ENCODE measurements around the gene HCN2. TPM values are rescaled to one million over a fixed set of nuclear protein-coding genes. Genes with fewer than 3 reads are reported as not detected.
A peak's percentile ranks its signal among the peaks of the same experiment; 100 is the strongest.

Gene HCN2
- total RNA-seq, 1 experiment from 2014 or later = 0.04 TPM

GRCh38 chr19:571566-571974, 18.1 kb upstream of the HCN2 start:
- Histone ChIP-seq H3K9me2 (replicated peaks; ENCODE audit: low read length) (no peaks in the 10 kb centered on the region), H3K4me2 (ENCODE audit: low read length) (peak overlapping the region; percentile 86), H2AFZ (ENCODE audit: low read length) (peak overlapping the region; percentile 68), H3K79me2 (ENCODE audit: low read length) (peaks cover 41% of the 10 kb centered on the region), H3K27ac (ENCODE audit: low read length) (peak overlapping the region; percentile 44), H3K4me1 (ENCODE audit: insufficient read depth, low read length) (peaks cover 15% of the 10 kb centered on the region), H3K27me3 (ENCODE audit: low read length) (no peaks in the 10 kb centered on the region), H3F3A (ENCODE audit: low read length, unreplicated experiment) (no peaks in the 10 kb centered on the region), H3K9me3 (ENCODE audit: low read length) (no peaks in the 10 kb centered on the region), H3K36me3 (ENCODE audit: low read depth, low read length) (no peaks in the 10 kb centered on the region), H3K9ac (ENCODE audit: low read length) (peak overlapping the region; percentile 64), H4K20me1 (ENCODE audit: low read length) (peaks cover 30% of the 10 kb centered on the region), H3K4me3 (ENCODE audit: low read length) (peak overlapping the region; percentile 72)
- ATAC-seq (peak; percentile 21), DNase-seq (peak; percentile 56)
- intact Hi-C loops (cut with micrococcal nuclease) = loop anchor here (10.0 kb wide), 1 partner anchor 63 kb away; the partner anchor contains the start of genes FGF22 and POLRMT
- BruUV-seq (replicated peaks) = no TSS peak
- no peak for TF ChIP-seq EZH2 (IDR thresholded peaks at IDR 0.05; ENCODE audit: low read length, unreplicated experiment)
- no peak for TF ChIP-seq EZH2phosphoT487 (IDR thresholded peaks at IDR 0.05; ENCODE audit: borderline replicate concordance, low read length)
- no peak for TF ChIP-seq CTCF (conservative IDR thresholded peaks at IDR 0.05; ENCODE audit: low read depth, low read length)
- ChIA-PET CTCF (interaction anchor here (0.5 kb wide), 1 partner anchor 198 kb away, joined by 7 read pairs; no protein-coding TSS in a partner anchor), POLR2A (ENCODE audit: unreplicated experiment) (interaction anchor here (0.6 kb wide), 1 partner anchor 110 kb away, joined by 4 read pairs; no protein-coding TSS in a partner anchor)

- Histone ChIP-seq H3K27ac (ENCODE audit: low read length) (peak within 1 kb of the TSS; percentile 44), H3K4me3 (ENCODE audit: low read length) (peak within 1 kb of the TSS; percentile 93), H3K9me2 (replicated peaks; ENCODE audit: low read length) (no peaks in the 10 kb centered on the region), H4K20me1 (ENCODE audit: low read length) (peaks cover 36% of the 10 kb centered on the region), H3K36me3 (ENCODE audit: low read depth, low read length) (no peaks in the 10 kb centered on the region), H3K4me1 (ENCODE audit: insufficient read depth, low read length) (peaks cover 20% of the 10 kb centered on the region), H3K79me2 (ENCODE audit: low read length) (peaks cover 48% of the 10 kb centered on the region), H3K27me3 (ENCODE audit: low read length) (no peaks in the 10 kb centered on the region), H3K4me2 (ENCODE audit: low read length) (peak within 1 kb of the TSS; percentile 98), H2AFZ (ENCODE audit: low read length) (peak within 1 kb of the TSS; percentile 68), H3K9ac (ENCODE audit: low read length) (peak within 1 kb of the TSS; percentile 97), H3K9me3 (ENCODE audit: low read length) (no peaks in the 10 kb centered on the region), H3F3A (ENCODE audit: low read length, unreplicated experiment) (no peaks in the 10 kb centered on the region)
- ChIA-PET CTCF (no interaction called here), POLR2A (ENCODE audit: unreplicated experiment) (interaction anchor here (0.6 kb wide), 1 partner anchor 109 kb away, joined by 4 read pairs; no protein-coding TSS in a partner anchor)
- intact Hi-C loops (cut with micrococcal nuclease) = loop anchor here (10.0 kb wide), 1 partner anchor 63 kb away; the partner anchor contains the start of genes FGF22 and POLRMT
- DNase-seq (peak; percentile 95), ATAC-seq (peak; percentile 45)
- no TSS peak for BruUV-seq (replicated peaks)
- no peak for TF ChIP-seq EZH2phosphoT487 (IDR thresholded peaks at IDR 0.05; ENCODE audit: borderline replicate concordance, low read length)
- no peak for TF ChIP-seq CTCF (conservative IDR thresholded peaks at IDR 0.05; ENCODE audit: low read depth, low read length)
- TF ChIP-seq EZH2 (IDR thresholded peaks at IDR 0.05; ENCODE audit: low read length, unreplicated experiment) = no peak
These were observed 17.4 kb upstream of the HCN2 start, which contains the start of gene BSG for GRCh38 chr19:572140-572742. TSS of gene BSG (plus strand) at chr19:572596. CDS start at chr19:572635, 39 bp downstream.
